ENCODE results near the gene SETD3. TPM values are rescaled to one million over a fixed set of nuclear protein-coding genes. Genes with fewer than 3 reads are reported as not detected.

The SETD3 gene
- total RNA-seq, 4 donors from 2014 or later, result 61.8 to 78.3 (median 70.1) TPM

DNA sequence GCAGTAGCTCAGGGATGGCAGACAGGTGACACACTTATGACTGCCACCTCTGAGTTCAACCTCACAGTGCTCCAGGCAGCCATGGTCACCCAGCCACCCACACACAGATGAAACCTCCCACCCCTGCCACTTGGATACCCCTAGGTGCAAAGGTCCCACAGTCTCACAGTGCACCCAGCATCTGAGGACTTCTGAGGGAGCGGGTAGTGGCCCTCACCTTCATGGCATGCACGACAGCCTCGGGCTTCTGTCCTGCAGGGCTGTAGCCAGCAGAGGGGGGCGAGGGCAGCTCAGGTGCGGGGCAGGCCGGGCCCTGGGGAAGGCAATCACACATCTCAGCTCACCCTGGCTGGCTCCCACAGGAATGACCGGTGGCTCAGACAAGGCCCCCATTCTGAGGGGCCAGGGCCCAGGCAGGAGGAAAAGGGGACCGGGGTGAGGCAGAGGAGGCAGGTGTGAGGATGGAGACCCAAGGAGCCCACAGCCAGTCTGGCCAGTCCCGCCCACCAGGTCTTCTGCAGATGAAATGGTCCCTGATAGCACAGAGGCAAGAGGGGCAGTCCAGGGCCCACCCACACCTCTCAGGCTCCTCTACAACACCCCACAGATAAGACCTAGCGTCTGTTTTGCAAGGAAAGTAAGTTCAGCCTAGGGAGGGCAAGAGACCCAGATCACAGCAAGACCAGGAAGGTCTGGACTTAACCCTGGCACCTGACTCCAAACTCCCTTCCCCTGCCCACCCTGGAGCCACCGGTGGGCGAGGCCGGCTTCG is 36.4 kb upstream of the SETD3 start:
- TF ChIP-seq, protein P1, sequence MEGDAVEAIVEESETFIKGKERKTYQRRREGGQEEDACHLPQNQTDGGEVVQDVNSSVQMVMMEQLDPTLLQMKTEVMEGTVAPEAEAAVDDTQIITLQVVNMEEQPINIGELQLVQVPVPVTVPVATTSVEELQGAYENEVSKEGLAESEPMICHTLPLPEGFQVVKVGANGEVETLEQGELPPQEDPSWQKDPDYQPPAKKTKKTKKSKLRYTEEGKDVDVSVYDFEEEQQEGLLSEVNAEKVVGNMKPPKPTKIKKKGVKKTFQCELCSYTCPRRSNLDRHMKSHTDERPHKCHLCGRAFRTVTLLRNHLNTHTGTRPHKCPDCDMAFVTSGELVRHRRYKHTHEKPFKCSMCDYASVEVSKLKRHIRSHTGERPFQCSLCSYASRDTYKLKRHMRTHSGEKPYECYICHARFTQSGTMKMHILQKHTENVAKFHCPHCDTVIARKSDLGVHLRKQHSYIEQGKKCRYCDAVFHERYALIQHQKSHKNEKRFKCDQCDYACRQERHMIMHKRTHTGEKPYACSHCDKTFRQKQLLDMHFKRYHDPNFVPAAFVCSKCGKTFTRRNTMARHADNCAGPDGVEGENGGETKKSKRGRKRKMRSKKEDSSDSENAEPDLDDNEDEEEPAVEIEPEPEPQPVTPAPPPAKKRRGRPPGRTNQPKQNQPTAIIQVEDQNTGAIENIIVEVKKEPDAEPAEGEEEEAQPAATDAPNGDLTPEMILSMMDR (IDR thresholded peaks at IDR 0.05), result no peak
- ATAC-seq (ENCODE audit: low FRiP score) (no peak), DNase-seq (ENCODE audit: low spot score) (no peak)

DNA sequence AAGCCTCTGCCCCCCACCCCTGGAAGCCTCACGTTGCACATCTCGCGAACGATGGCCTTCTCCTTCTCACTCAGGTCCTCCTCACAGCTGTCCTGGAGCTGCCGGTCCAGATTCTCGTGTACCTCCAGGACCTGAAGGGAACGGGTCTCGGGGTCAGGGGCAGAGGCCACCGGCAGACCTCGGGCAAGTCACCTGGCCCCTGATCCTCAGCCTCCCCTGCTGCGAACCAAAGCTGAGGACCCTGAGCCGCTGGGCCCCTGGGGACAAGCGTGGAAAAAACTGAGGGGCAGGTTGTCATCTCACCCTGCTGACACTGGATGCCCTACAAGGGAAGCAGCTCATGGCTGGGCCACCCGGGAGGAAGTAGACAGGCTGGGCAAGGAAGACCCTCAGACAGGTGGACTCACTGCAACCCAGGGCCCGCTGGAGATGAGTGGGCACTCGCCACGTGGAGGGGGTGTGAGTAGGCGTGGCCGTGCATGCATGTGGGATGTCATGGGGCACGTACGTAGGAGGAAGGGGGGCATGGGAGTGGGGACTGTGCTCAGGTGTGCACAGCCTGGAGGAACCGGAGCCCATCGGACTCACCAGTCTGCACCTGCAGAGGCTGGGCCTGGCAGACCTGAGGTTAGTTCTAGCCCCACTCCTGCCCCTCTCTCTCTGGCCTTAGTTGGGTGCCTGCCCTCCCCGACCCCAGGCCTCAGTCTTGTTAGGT is 35.7 kb upstream of the SETD3 start:
- TF ChIP-seq, protein P1 (IDR thresholded peaks at IDR 0.05), result no peak
- DNase-seq (ENCODE audit: low spot score) (no peak), ATAC-seq (ENCODE audit: low FRiP score) (no peak)

DNA sequence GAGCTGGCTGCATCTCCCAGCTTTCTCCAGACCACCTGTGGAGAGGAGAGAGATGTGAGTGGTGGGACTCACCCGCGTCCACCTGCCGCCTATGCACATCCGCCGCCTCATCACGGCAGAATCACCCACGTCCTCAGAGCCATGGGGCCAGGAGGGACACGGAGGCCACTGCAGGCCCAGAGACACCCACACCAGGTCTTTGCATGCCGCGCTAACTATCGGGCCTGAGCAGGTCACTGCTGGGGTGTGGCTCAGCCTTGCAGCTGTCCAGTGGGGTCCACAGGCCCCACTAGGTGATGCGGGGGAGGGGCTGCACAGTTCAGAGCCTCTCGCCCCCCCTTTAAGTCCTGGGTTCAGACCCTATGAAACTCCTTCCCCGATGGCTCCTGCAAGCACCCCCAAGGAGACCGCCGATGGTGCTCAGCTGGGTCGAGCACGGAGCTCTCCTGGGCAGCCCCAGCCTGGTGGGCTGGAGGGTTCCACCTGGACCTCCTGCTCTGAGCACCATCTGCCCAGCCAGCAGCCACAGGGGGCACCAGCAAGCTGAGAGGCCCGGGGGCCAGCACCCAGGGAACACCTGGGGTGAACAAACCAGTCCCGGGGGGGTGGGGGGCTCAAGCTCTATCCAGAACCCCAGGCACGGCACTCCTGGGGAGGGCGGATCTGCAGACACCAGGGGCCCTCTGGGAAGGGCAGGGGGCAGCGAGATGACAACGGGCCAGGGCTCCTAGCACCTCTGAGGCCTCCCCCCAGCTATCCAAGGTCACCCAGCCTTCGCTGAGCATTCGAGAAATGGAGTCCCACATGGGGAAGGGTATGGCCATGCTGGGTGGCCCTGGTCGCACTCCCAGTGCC is 34.9 kb upstream of the SETD3 start:
- DNase-seq (ENCODE audit: low spot score), result no peak
- TF ChIP-seq, protein P1 (IDR thresholded peaks at IDR 0.05), result no peak
- ATAC-seq (ENCODE audit: low FRiP score), result no peak

DNA sequence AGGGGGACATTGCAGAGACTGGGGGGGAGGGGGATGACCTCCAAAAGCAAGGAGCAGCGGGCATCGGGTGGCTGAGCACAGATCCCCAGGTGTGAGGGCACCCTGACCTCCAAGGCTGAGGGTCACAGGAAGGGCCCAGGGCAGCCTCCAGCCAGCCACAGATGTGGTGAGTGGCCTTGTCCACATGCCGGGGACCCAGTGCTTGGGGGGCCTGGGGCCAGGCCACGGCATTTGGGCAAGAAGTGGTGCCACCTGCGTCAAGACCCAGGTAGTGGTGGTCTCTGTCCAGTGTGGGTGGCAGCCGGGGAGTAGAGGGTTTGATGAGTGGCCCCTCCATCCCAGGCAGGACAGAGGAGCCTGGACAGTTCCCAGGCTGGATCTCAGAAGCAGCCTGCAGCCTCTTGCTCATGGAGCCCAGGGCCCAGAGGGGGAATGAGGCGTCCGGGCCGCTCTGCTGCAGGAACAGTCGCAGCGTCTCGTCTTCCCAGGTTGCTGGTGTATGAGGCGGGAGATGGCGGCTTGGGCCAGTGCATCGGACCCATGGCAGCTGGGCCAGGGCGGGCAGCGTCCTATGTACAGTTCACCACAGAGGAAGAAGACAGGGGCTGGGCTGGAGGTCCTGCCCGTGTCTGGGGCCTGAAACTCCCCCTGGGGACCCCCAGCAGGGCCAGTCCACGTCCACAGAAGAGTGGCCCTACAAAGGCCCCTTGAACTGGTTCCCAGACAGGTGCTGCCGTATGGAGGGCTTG is 34.1 kb upstream of the SETD3 start:
- no peak for ATAC-seq (ENCODE audit: low FRiP score)

DNA sequence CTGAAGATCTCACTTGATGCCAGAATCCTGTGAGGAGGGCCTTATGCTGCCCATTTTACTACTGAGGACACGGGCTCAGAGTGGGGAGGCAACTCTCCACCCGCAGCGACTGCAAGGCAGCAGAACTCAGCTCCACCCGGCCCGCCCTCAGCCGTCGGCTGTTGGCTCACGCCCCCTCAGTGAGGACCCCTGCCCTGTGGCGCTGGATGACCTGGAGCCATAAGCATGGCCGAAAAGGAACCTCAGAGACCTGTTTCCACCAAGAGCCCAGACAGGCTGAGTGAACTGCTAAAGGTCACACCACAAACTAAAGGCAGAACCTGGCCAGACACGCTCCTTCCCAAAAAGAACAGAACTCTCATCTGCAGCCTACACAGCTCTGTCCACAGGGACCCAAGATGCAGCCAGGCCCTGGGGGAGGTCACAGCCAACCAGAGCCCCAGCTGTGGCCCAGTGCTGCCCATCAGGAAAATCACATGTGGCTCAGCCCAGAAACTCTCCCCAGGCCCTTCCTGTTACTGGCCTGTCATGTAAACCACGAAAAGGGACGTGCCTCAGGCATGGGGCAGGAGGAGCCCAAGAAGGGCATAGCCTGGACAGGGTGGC is 33.4 kb upstream of the SETD3 start:
- TF ChIP-seq, protein P1 (IDR thresholded peaks at IDR 0.05), result no peak
- ATAC-seq (ENCODE audit: low FRiP score) (no peak), DNase-seq (ENCODE audit: low spot score) (no peak)

More for the DNA sequence above, 34.1 kb upstream of the SETD3 start:
- TF ChIP-seq, protein P1 (IDR thresholded peaks at IDR 0.05), result no peak
- no peak for DNase-seq (ENCODE audit: low spot score)

DNA sequence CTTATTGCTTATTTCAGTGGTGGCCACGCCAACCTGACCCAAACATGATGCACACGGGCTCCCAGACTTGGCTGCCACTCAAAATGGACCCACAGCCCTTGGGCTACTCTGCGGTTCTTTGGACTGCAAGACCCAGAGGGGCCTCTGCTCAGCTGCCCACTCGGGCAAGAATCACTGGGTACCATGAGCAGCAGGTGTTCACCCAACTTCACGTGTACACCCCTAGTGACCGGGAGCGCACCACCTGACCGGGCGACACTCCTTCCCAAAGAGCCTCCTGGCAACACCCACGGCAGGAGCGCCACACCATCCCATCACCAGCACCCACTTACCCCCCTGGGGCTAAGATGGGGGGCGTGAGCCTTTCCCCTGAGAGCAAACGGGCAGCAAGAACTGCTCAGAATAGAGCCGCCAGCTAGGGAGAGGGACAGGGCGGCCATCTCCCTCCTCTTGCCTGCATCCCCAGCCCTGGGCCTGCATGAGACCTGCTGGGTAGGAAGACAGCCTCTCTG is 32.6 kb upstream of the SETD3 start:
- TF ChIP-seq, protein P1 (IDR thresholded peaks at IDR 0.05), result no peak
- no peak for DNase-seq (ENCODE audit: low spot score)

More for the DNA sequence above, 32.6 kb upstream of the SETD3 start:
- ATAC-seq (ENCODE audit: low FRiP score), result no peak
